ENCODE results near the gene UBE2A. TPM values are rescaled to one million over a fixed set of nuclear protein-coding genes. Genes with fewer than 3 reads are reported as not detected.

Gene UBE2A
- total RNA-seq, 4 donors from 2014 or later = 32.2 to 39.7 (median 35.9) TPM

DNA sequence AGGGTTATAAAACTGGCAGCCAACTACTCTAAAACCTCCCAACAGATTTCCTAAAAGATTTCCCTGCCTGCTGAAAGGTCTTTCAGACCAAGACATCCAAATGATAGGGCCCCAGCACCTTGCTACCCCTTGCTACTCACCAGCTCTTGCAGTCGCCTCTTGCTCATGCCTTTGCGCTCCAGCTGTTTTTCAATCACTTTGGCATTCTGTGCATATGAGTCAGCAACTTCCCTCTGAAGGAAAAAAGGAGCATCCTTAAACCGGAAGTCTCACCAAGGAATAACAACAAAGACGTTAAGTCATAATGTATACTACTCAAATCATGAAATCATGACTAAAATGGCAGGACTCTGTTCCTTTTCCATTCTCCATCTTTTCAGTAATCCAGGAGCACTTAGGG, 33.2 kb upstream of the UBE2A start:
- no peak overlapping the region for H3K27ac ChIP-seq
- 74% methylated on average over 4 of the region's 4 CpGs; no CpG with 5 or more reads in 1 of the 2 donors for WGBS, 2 donors (ENCODE audit: low coverage in 1 of 2)
- H3K4me1 ChIP-seq = no peaks in the 10 kb centered on the region
- no peaks in the 10 kb centered on the region for H3K27me3 ChIP-seq
- no peak overlapping the region for H3K4me3 ChIP-seq
- peaks cover 0 to 44% of the 10 kb centered on the region in 2 donors for H3K36me3 ChIP-seq
- H3K9me3 ChIP-seq = no peaks in the 10 kb centered on the region
- no peak for ATAC-seq
- TF ChIP-seq EP300 (IDR thresholded peaks at IDR 0.05) (no peak), POLR2A (IDR thresholded peaks at IDR 0.05) (no peak), POLR2AphosphoS5 (IDR thresholded peaks at IDR 0.05) (no peak)
- TF ChIP-seq, protein P1, sequence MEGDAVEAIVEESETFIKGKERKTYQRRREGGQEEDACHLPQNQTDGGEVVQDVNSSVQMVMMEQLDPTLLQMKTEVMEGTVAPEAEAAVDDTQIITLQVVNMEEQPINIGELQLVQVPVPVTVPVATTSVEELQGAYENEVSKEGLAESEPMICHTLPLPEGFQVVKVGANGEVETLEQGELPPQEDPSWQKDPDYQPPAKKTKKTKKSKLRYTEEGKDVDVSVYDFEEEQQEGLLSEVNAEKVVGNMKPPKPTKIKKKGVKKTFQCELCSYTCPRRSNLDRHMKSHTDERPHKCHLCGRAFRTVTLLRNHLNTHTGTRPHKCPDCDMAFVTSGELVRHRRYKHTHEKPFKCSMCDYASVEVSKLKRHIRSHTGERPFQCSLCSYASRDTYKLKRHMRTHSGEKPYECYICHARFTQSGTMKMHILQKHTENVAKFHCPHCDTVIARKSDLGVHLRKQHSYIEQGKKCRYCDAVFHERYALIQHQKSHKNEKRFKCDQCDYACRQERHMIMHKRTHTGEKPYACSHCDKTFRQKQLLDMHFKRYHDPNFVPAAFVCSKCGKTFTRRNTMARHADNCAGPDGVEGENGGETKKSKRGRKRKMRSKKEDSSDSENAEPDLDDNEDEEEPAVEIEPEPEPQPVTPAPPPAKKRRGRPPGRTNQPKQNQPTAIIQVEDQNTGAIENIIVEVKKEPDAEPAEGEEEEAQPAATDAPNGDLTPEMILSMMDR (IDR thresholded peaks at IDR 0.05) = no peak

DNA sequence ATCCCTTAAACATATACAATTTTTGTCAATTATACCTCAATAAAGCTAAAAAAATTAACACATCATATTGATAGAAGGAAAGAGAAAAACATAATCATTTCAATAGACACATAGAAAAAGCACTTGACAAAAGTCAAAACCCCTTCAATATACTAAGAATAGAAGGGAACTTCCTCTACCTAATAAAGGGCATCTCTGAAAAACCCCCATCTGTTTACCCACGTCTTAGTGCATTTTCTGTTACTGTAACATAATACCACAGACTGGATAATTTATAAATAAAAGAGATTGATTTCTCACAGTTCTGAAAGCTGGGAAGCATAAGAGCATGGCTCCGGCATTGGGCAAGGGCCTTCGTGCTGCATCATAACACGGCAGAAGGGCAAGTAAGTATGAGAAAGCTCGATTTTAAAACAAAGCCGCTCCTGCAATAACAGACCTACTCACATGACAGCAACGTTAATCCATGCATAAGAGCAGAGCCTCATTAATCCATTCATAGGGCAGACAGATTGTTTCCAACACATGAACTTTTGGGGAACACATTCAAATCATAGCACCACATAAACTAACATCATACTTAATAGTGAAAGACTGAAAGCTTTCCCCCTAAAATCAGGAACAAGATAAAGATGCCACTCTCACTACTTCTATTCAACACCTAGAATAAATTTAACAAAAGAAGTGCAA, 24.9 kb upstream of the UBE2A start:
- no peak overlapping the region for H3K4me3 ChIP-seq
- no peaks in the 10 kb centered on the region for H3K36me3 ChIP-seq
- no peaks in the 10 kb centered on the region for H3K4me1 ChIP-seq
- no peaks in the 10 kb centered on the region for H3K27me3 ChIP-seq
- 40% methylated on average over 4 of the region's 7 CpGs for WGBS, 2 donors (ENCODE audit: low coverage in 1 of 2)
- H3K27ac ChIP-seq = no peak overlapping the region
- ATAC-seq = no peak
- H3K9me3 ChIP-seq = no peaks in the 10 kb centered on the region
- TF ChIP-seq POLR2AphosphoS5 (IDR thresholded peaks at IDR 0.05) (no peak), EP300 (IDR thresholded peaks at IDR 0.05) (no peak), POLR2A (IDR thresholded peaks at IDR 0.05) (no peak)
- TF ChIP-seq, protein P1 (IDR thresholded peaks at IDR 0.05) = no peak

DNA sequence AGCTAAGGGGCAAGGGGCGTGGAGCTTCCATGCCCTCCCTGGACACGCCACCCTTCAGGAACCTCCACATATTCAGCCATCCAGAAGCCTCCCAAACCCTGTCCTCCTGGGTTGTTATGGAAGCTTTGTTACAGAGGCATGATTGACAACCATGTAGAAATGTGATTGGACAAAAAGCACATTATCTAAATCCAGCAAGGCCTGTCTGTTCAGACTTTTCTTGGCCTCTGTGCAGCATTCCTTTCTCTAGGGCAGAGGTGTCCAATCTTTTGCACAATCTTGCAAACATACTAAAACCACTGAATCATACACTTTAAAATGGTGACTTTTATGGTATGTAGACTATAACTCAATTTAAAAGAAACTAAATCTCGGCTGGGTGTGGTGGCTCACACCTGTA, 21.9 kb upstream of the UBE2A start:
- WGBS, 2 donors (ENCODE audit: low coverage in 1 of 2) = 90% methylated on average over 2 of the region's 3 CpGs; no CpG with 5 or more reads in 1 of the 2 donors
- TF ChIP-seq EP300 (IDR thresholded peaks at IDR 0.05) (no peak), POLR2A (IDR thresholded peaks at IDR 0.05) (no peak), POLR2AphosphoS5 (IDR thresholded peaks at IDR 0.05) (no peak)
- TF ChIP-seq, protein P1 (IDR thresholded peaks at IDR 0.05) = no peak
- Histone ChIP-seq H3K36me3 (peaks cover 0 to 1% of the 10 kb centered on the region in 2 donors), H3K4me3 (no peak overlapping the region), H3K9me3 (no peaks in the 10 kb centered on the region), H3K27me3 (no peaks in the 10 kb centered on the region), H3K4me1 (no peaks in the 10 kb centered on the region), H3K27ac (no peak overlapping the region)
- no peak for ATAC-seq

DNA sequence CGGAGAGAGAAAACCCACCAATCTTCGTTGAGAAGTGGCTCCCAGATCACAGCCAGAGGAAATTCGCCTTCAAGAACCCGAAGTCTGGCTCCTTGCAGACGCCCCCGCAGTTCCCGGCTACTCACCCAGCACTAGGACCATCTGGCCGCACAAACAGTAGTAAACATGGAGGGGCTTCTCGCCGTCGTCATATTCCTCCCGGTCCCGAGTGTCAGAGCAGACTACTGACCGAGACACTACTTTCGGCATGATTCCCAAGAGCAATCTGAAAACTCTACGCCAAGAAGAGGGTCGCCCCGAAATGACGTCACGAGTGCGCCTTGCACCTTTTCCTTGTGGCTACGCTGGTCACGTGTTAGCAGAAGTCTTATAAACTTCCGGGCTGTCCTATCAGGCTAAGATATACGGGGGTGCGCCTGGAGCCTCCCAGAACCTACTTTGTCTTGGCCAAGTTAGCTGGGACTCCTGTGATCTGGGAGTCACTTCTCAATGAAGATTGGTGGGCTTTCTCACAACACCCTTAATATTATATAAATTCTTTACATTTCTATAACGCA, 9.2 kb upstream of the UBE2A start, which contains the start of gene STEEP1:
Gene STEEP1, minus strand, starts transcription at position 303 of the 557 bp plus-strand sequence. Its CDS starts 54 bp downstream, at position 249.
- Histone ChIP-seq H3K36me3 (peaks cover 0 to 6% of the 10 kb centered on the region in 2 donors), H3K4me3 (peak within 1 kb of the TSS; percentile 59 to 98), H3K27me3 (no peaks in the 10 kb centered on the region), H3K27ac (peak within 1 kb of the TSS; percentile 80 to 83 (median 80)), H3K4me1 (peaks cover 0 to 21% (median 0%) of the 10 kb centered on the region in 3 donors), H3K9me3 (no peaks in the 10 kb centered on the region)
- TF ChIP-seq POLR2AphosphoS5 (IDR thresholded peaks at IDR 0.05) = peak; percentile 74
- TF ChIP-seq, protein P1 (IDR thresholded peaks at IDR 0.05) = no peak
- 0 to 31% methylated on average over 1 to 18 of the region's 27 CpGs for WGBS, 2 donors (ENCODE audit: low coverage in 1 of 2)
- peak; percentile 95 for ATAC-seq

Data from gastroesophageal sphincter (tissue), 4 donors.